Ovary (tissue), 3 donors: Measurements from ENCODE around the gene ARHGEF28.

Source experiments
- EP300 ChIP-seq: sonication (generic); formaldehyde crosslinking; IDR thresholded peaks from one replicate; pipeline ENCODE4 v1.6.1; 2017; ENCODE audit warnings: antibody characterized with exemption
- TF ChIP-seq, protein P1 (sequence below), 3 donors: fragments of 450-650 bp in 2 of 3; fragments of 200-600 bp in 1 of 3; IDR thresholded peaks; one replicate each; pipeline versions ENCODE4 v1.5.1 to v1.8.0; 2016 to 2022; ENCODE audit warnings: antibody characterized with exemption in 3 of 3, mild to moderate bottlenecking in 1 of 3
- donor health status: DM: no; HTN: no; CAD: no.

DNA sequence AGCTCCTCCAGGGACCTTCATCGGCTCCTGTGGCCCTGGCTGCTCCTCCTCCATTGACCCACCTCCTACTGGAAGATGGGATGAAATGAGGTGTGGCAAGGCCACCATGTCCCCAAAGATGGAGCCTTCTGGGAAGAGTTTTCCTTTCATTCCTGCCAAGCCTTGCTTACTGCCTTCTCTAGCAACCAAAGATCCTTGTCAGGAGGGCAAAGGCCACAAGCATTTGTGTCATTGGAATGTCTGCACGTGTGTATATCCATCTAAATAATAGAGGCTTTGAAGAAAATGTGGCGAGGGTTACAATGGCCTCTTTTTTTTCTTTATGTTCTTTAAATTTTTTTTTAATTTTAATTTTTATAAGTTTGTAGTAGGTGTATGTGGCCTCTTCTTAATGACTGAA, 313.6 kb downstream of the ARHGEF28 start:
- TF ChIP-seq, protein P1, sequence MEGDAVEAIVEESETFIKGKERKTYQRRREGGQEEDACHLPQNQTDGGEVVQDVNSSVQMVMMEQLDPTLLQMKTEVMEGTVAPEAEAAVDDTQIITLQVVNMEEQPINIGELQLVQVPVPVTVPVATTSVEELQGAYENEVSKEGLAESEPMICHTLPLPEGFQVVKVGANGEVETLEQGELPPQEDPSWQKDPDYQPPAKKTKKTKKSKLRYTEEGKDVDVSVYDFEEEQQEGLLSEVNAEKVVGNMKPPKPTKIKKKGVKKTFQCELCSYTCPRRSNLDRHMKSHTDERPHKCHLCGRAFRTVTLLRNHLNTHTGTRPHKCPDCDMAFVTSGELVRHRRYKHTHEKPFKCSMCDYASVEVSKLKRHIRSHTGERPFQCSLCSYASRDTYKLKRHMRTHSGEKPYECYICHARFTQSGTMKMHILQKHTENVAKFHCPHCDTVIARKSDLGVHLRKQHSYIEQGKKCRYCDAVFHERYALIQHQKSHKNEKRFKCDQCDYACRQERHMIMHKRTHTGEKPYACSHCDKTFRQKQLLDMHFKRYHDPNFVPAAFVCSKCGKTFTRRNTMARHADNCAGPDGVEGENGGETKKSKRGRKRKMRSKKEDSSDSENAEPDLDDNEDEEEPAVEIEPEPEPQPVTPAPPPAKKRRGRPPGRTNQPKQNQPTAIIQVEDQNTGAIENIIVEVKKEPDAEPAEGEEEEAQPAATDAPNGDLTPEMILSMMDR (IDR thresholded peaks at IDR 0.05), result no peak
- TF ChIP-seq EP300, result no peak
